GM12892 (cell line): ENCODE results near the gene BZW1.

Source experiments
- POLR2A ChIP-seq: IDR thresholded peaks from 2 replicates; pipeline ENCODE4 v1.6.1; 2011; ENCODE audit warnings: low read depth, low read length, control low read depth
- TAF1 ChIP-seq: IDR thresholded peaks from 2 replicates; pipeline ENCODE4 v1.6.1; 2011; ENCODE audit warnings: low read depth, mild to moderate bottlenecking, control low read depth, low read length, borderline replicate concordance

GRCh38 chr2:200762127-200762526 lies 49.6 kb upstream of the BZW1 start:
- no peak for TF ChIP-seq POLR2A
- TF ChIP-seq TAF1, result no peak
